Bronchial epithelial cell (primary cell): ENCODE results near the gene COX20. TPM values are rescaled to one million over a fixed set of nuclear protein-coding genes. Genes with fewer than 3 reads are reported as not detected.

Experiments
- DNase-seq: peaks from one replicate; pipeline ENCODE4 v3.0.0-alpha.2; 2010; ENCODE audit warnings: low read depth
- FAIRE-seq: peaks from 2 replicates; lab custom pipeline; 2011; peaks lifted over from hg19 to GRCh38; lab: Jason Lieb, UNC
- H3K27me3 ChIP-seq: 2 replicates; pipeline ENCODE4 v1.5.1; 2011; ENCODE audit warnings: low read length; ENCODE audit not compliant: control insufficient read depth, insufficient read depth
- H3K36me3 ChIP-seq: 2 replicates; pipeline ENCODE4 v1.5.1; 2011; ENCODE audit warnings: low read length; ENCODE audit not compliant: control insufficient read depth, insufficient read depth
- H3K4me3 ChIP-seq: 2 replicates; pipeline ENCODE4 v1.5.1; 2011; ENCODE audit warnings: mild to moderate bottlenecking, low read depth, low read length, control low read depth
- CTCF ChIP-seq: IDR thresholded peaks from 2 replicates; pipeline ENCODE4 v1.5.1; 2011; ENCODE audit warnings: mild to moderate bottlenecking, moderate library complexity, low read length, control low read depth, inconsistent platforms; ENCODE audit not compliant: insufficient read depth, severe bottlenecking
- total RNA-seq: library from RNA; depleted of rRNA; stranded (reverse); fragments of >200 nt; gene quantifications from 2 replicates; pipeline ENCODE4 v1.2.1, GENCODE V29; 2014

COX20 gene
- total RNA-seq, 1 donor from 2014 or later: 11.1 TPM

GRCh38 chr1:244878681-244879080 lies 43.2 kb downstream of the COX20 start:
- FAIRE-seq (no peak), DNase-seq (no peak)
- H3K36me3 ChIP-seq: no peaks in the 10 kb centered on the region
- no peaks in the 10 kb centered on the region for H3K27me3 ChIP-seq
- no peak for TF ChIP-seq CTCF
- H3K4me3 ChIP-seq: no peak overlapping the region

GRCh38 chr1:244881552-244882280 lies 46.3 kb downstream of the COX20 start:
- DNase-seq (no peak), FAIRE-seq (no peak)
- H3K36me3 ChIP-seq: no peaks in the 10 kb centered on the region
- no peak for TF ChIP-seq CTCF
- no peak overlapping the region for H3K4me3 ChIP-seq
- no peaks in the 10 kb centered on the region for H3K27me3 ChIP-seq

- FAIRE-seq: no peak
- H3K4me3 ChIP-seq: no peak overlapping the region
- H3K27me3 ChIP-seq: no peaks in the 10 kb centered on the region
- peak; percentile 10 for DNase-seq
- H3K36me3 ChIP-seq: no peaks in the 10 kb centered on the region
- no peak for TF ChIP-seq CTCF
Observed at GRCh38 chr1:244887281-244887680, 51.8 kb downstream of the COX20 start.

GRCh38 chr1:244893836-244894235 lies 58.4 kb downstream of the COX20 start:
- DNase-seq (no peak), FAIRE-seq (no peak)
- H3K4me3 ChIP-seq: no peak overlapping the region
- TF ChIP-seq CTCF: no peak
- no peaks in the 10 kb centered on the region for H3K36me3 ChIP-seq
- no peaks in the 10 kb centered on the region for H3K27me3 ChIP-seq

Other genes with a start within 250 kb of the COX20 start
- 54.8 and 64.3 TPM in 2 replicates for gene DESI2, start 182.5 kb upstream of the COX20 start, total RNA-seq
- 259 and 495 TPM in 2 replicates for gene HNRNPU, start 28.9 kb downstream of the COX20 start, total RNA-seq